ENCODE data around the gene E2F1.
A peak's percentile ranks its signal among the peaks of the same experiment; 100 is the strongest.

Gene E2F1

GRCh38 chr20:33667676-33668465 is 18.3 kb downstream of the E2F1 start:
- 0 out of 2 replicates have a peak, but pooled peaks have one; percentile 25 for TF ChIP-seq GLIS3 (CRISPR knock-in tag; IDR thresholded peaks at IDR 0.05)
- no peak for TF ChIP-seq BACH2 (CRISPR knock-in tag; IDR thresholded peaks at IDR 0.05; ENCODE audit: borderline replicate concordance)
- ATAC-seq, result peak; percentile 59

- no peak; the same call in 2 of the 3 replicates for ATAC-seq
- no peak for TF ChIP-seq ZNF565 (CRISPR knock-in tag; conservative IDR thresholded peaks at IDR 0.05; ENCODE audit: low read depth)
- no peak for TF ChIP-seq OSR1 (CRISPR knock-in tag; IDR thresholded peaks at IDR 0.05)
- TF ChIP-seq RARB (CRISPR knock-in tag; IDR thresholded peaks at IDR 0.05), result no peak
- no peak for TF ChIP-seq SNAI2 (CRISPR knock-in tag; IDR thresholded peaks at IDR 0.05)
- TF ChIP-seq GLIS3 (CRISPR knock-in tag; IDR thresholded peaks at IDR 0.05), result no peak
- no peak for TF ChIP-seq TOX (CRISPR knock-in tag; IDR thresholded peaks at IDR 0.05; ENCODE audit: borderline replicate concordance)
- no peak for TF ChIP-seq CSDC2 (CRISPR knock-in tag; IDR thresholded peaks at IDR 0.05)
- TF ChIP-seq PPARA (CRISPR knock-in tag; IDR thresholded peaks at IDR 0.05; ENCODE audit: borderline replicate concordance), result no peak
- TF ChIP-seq ARNTL (CRISPR knock-in tag; IDR thresholded peaks at IDR 0.05; ENCODE audit: borderline replicate concordance, low read depth), result no peak
- TF ChIP-seq POU6F1 (CRISPR knock-in tag; IDR thresholded peaks at IDR 0.05; ENCODE audit: borderline replicate concordance, low read depth), result no peak
- no peak for TF ChIP-seq PATZ1 (CRISPR knock-in tag; IDR thresholded peaks at IDR 0.05; ENCODE audit: borderline replicate concordance)
- TF ChIP-seq ZNF70 (CRISPR knock-in tag; IDR thresholded peaks at IDR 0.05), result no peak
- no peak for TF ChIP-seq ZFP30 (CRISPR knock-in tag; IDR thresholded peaks at IDR 0.05)
- no peak for TF ChIP-seq CREB5 (CRISPR knock-in tag; IDR thresholded peaks at IDR 0.05; ENCODE audit: low read depth)
- no peak for TF ChIP-seq TSHZ2 (CRISPR knock-in tag; IDR thresholded peaks at IDR 0.05)
These were observed 18.9 kb downstream of the E2F1 start for GRCh38 chr20:33667245-33667675.

GRCh38 chr20:33666293-33667244 is 19.6 kb downstream of the E2F1 start, which contains the start of gene ACTL10:
Gene ACTL10 (plus strand): TSS chr20:33666943. CDS start chr20:33667498, 555 bp downstream.
- peak; percentile 61 for ATAC-seq
- TF ChIP-seq BACH2 (CRISPR knock-in tag; IDR thresholded peaks at IDR 0.05; ENCODE audit: borderline replicate concordance), result no peak
- TF ChIP-seq TOX (CRISPR knock-in tag; IDR thresholded peaks at IDR 0.05; ENCODE audit: borderline replicate concordance), result no peak
- no peak for TF ChIP-seq TCF4 (CRISPR knock-in tag; IDR thresholded peaks at IDR 0.05; ENCODE audit: borderline replicate concordance)
- TF ChIP-seq TSHZ2 (CRISPR knock-in tag; IDR thresholded peaks at IDR 0.05), result no peak
- TF ChIP-seq ZNF70 (CRISPR knock-in tag; IDR thresholded peaks at IDR 0.05), result no peak
- TF ChIP-seq ARNTL (CRISPR knock-in tag; IDR thresholded peaks at IDR 0.05; ENCODE audit: borderline replicate concordance, low read depth), result no peak
- no peak for TF ChIP-seq ZNF8 (CRISPR knock-in tag; IDR thresholded peaks at IDR 0.05)
- TF ChIP-seq CSRNP3 (CRISPR knock-in tag; IDR thresholded peaks at IDR 0.05), result no peak
- no peak for TF ChIP-seq CSDC2 (CRISPR knock-in tag; IDR thresholded peaks at IDR 0.05)
- TF ChIP-seq OSR1 (CRISPR knock-in tag; IDR thresholded peaks at IDR 0.05), result no peak
- TF ChIP-seq SNAI2 (CRISPR knock-in tag; IDR thresholded peaks at IDR 0.05), result no peak
- TF ChIP-seq ZFP3 (CRISPR knock-in tag; IDR thresholded peaks at IDR 0.05), result no peak
- TF ChIP-seq POU6F1 (CRISPR knock-in tag; IDR thresholded peaks at IDR 0.05; ENCODE audit: borderline replicate concordance, low read depth), result no peak

Data from SK-N-SH treated with all-trans-retinoic acid at 6 μM for 48 hours (cell line).